SJSA1 (cell line): Measurements from ENCODE around the gene MST1R. TPM values are rescaled to one million over a fixed set of nuclear protein-coding genes. Genes with fewer than 3 reads are reported as not detected.

Experiments used
- DNase-seq, 2 experiments: peaks; one replicate each; pipeline ENCODE4 v3.0.0-alpha.2; 2015 to 2020; ENCODE audit warnings: low spot score in 2 of 2, low read depth in 1 of 2
- H3K27ac ChIP-seq: fragments of 250-450 bp; sonication (Bioruptor Pico); 2 replicates; pipeline ENCODE4 v1.5.1; 2020; ENCODE audit warnings: mild to moderate bottlenecking, moderate library complexity
- H3K27me3 ChIP-seq: fragments of 250-450 bp; sonication (Bioruptor Pico); replicated peaks from 2 replicates; pipeline ENCODE4 v1.5.1; 2020; ENCODE audit warnings: mild to moderate bottlenecking, moderate library complexity
- H3K36me3 ChIP-seq: fragments of 250-450 bp; sonication (Bioruptor Pico); 2 replicates; pipeline ENCODE4 v1.5.1; 2020; ENCODE audit warnings: mild to moderate bottlenecking
- H3K4me1 ChIP-seq: fragments of 250-450 bp; sonication (Bioruptor Pico); replicated peaks from 2 replicates; pipeline ENCODE4 v1.6.1; 2021; ENCODE audit warnings: mild to moderate bottlenecking
- H3K4me3 ChIP-seq: fragments of 250-450 bp; sonication (Bioruptor Pico); 2 replicates; pipeline ENCODE4 v1.5.1; 2020; ENCODE audit warnings: mild to moderate bottlenecking
- H3K9me3 ChIP-seq: fragments of 250-450 bp; sonication (Bioruptor Pico); replicated peaks from 2 replicates; pipeline ENCODE4 v1.5.1; 2020; ENCODE audit warnings: mild to moderate bottlenecking
- total RNA-seq: library from RNA; depleted of rRNA; stranded (reverse); fragments of >200 nt; shearing (Covaris generic); gene quantifications from 2 replicates; pipeline ENCODE4 v1.2.3, GENCODE V29; 2014

The MST1R gene
- total RNA-seq, 1 experiment from 2014 or later = not detected

GRCh38 chr3:49878686-49879085, 25.0 kb downstream of the MST1R start:
- no peak for DNase-seq
- no peaks in the 10 kb centered on the region for H3K27me3 ChIP-seq
- H3K4me3 ChIP-seq = no peak overlapping the region

GRCh38 chr3:49877716-49878115, 26.0 kb downstream of the MST1R start:
- Histone ChIP-seq H3K27me3 (no peaks in the 10 kb centered on the region), H3K4me3 (no peak overlapping the region), H3K4me1 (no peaks in the 10 kb centered on the region), H3K27ac (no peak overlapping the region), H3K36me3 (no peaks in the 10 kb centered on the region), H3K9me3 (no peaks in the 10 kb centered on the region)
- DNase-seq = no peak

More at GRCh38 chr3:49878686-49879085, 25.0 kb downstream of the MST1R start:
- H3K27ac ChIP-seq = no peak overlapping the region
- H3K4me1 ChIP-seq = no peaks in the 10 kb centered on the region
- no peaks in the 10 kb centered on the region for H3K36me3 ChIP-seq
- no peaks in the 10 kb centered on the region for H3K9me3 ChIP-seq

- no peak overlapping the region for H3K27ac ChIP-seq
- H3K9me3 ChIP-seq = no peaks in the 10 kb centered on the region
- no peak overlapping the region for H3K4me3 ChIP-seq
- no peaks in the 10 kb centered on the region for H3K4me1 ChIP-seq
- 0 out of 2 replicates have a peak, but pooled peaks cover 1% of the 10 kb centered on the region for H3K27me3 ChIP-seq
- no peaks in the 10 kb centered on the region for H3K36me3 ChIP-seq
- no peak for DNase-seq
Observed at GRCh38 chr3:49876567-49876966, 27.1 kb downstream of the MST1R start.

GRCh38 chr3:49873623-49874022, 30.1 kb downstream of the MST1R start:
- H3K27me3 ChIP-seq = peaks cover 27% of the 10 kb centered on the region
- no peak overlapping the region for H3K27ac ChIP-seq
- no peak overlapping the region for H3K4me3 ChIP-seq
- H3K9me3 ChIP-seq = no peaks in the 10 kb centered on the region
- DNase-seq = no peak
- H3K4me1 ChIP-seq = no peaks in the 10 kb centered on the region; the same call in 1 of the 2 replicates
- H3K36me3 ChIP-seq = no peaks in the 10 kb centered on the region

GRCh38 chr3:49872801-49873281, 30.8 kb downstream of the MST1R start:
- no peaks in the 10 kb centered on the region for H3K9me3 ChIP-seq
- H3K27me3 ChIP-seq = peaks cover 35% of the 10 kb centered on the region
- no peaks in the 10 kb centered on the region; the same call in 1 of the 2 replicates for H3K4me1 ChIP-seq
- no peak overlapping the region for H3K4me3 ChIP-seq
- no peaks in the 10 kb centered on the region for H3K36me3 ChIP-seq
- no peak for DNase-seq
- no peak overlapping the region for H3K27ac ChIP-seq

GRCh38 chr3:49871531-49872153, 32.0 kb downstream of the MST1R start:
- Histone ChIP-seq H3K4me3 (no peak overlapping the region), H3K36me3 (no peaks in the 10 kb centered on the region), H3K27ac (no peak overlapping the region), H3K4me1 (no peaks in the 10 kb centered on the region; the same call in 1 of the 2 replicates), H3K27me3 (peaks cover 35% of the 10 kb centered on the region), H3K9me3 (no peaks in the 10 kb centered on the region)
- no peak for DNase-seq

GRCh38 chr3:49869525-49870126, 34.0 kb downstream of the MST1R start, which contains the start of gene CAMKV:
Gene CAMKV (minus strand): TSS chr3:49869906. CDS start chr3:49862388, 7,518 bp downstream.
- Histone ChIP-seq H3K9me3 (no peaks in the 10 kb centered on the region), H3K4me1 (no peaks in the 10 kb centered on the region; the same call in 1 of the 2 replicates), H3K27me3 (peaks cover 41% of the 10 kb centered on the region), H3K27ac (no peak within 1 kb of the TSS), H3K36me3 (no peaks in the 10 kb centered on the region), H3K4me3 (no peak within 1 kb of the TSS)
- no peak for DNase-seq

- Histone ChIP-seq H3K27me3 (peaks cover 46% of the 10 kb centered on the region), H3K4me3 (no peak overlapping the region), H3K9me3 (no peaks in the 10 kb centered on the region), H3K4me1 (no peaks in the 10 kb centered on the region; the same call in 1 of the 2 replicates), H3K27ac (no peak overlapping the region), H3K36me3 (no peaks in the 10 kb centered on the region)
- DNase-seq = no peak
Observed at GRCh38 chr3:49868862-49869466, 34.7 kb downstream of the MST1R start.

- DNase-seq = no peak
Observed at GRCh38 chr3:49867871-49868321, 35.8 kb downstream of the MST1R start.

GRCh38 chr3:49867400-49867799, 36.3 kb downstream of the MST1R start:
- Histone ChIP-seq H3K4me1 (no peaks in the 10 kb centered on the region; the same call in 1 of the 2 replicates), H3K27me3 (peaks cover 59% of the 10 kb centered on the region), H3K4me3 (no peak overlapping the region), H3K27ac (no peak overlapping the region), H3K9me3 (no peaks in the 10 kb centered on the region), H3K36me3 (no peaks in the 10 kb centered on the region)
- DNase-seq = no peak

More at GRCh38 chr3:49867871-49868321, 35.8 kb downstream of the MST1R start:
- H3K27me3 ChIP-seq = peaks cover 55% of the 10 kb centered on the region
- H3K27ac ChIP-seq = no peak overlapping the region
- H3K36me3 ChIP-seq = no peaks in the 10 kb centered on the region
- H3K9me3 ChIP-seq = no peaks in the 10 kb centered on the region
- no peak overlapping the region for H3K4me3 ChIP-seq
- no peaks in the 10 kb centered on the region; the same call in 1 of the 2 replicates for H3K4me1 ChIP-seq

GRCh38 chr3:49865198-49865784, 38.4 kb downstream of the MST1R start:
- no peak for DNase-seq
- no peaks in the 10 kb centered on the region for H3K9me3 ChIP-seq
- H3K4me3 ChIP-seq = no peak overlapping the region

GRCh38 chr3:49864505-49864904, 39.2 kb downstream of the MST1R start:
- Histone ChIP-seq H3K4me1 (no peaks in the 10 kb centered on the region; the same call in 1 of the 2 replicates), H3K4me3 (no peak overlapping the region), H3K27me3 (peaks cover 41% of the 10 kb centered on the region), H3K36me3 (no peaks in the 10 kb centered on the region), H3K9me3 (no peaks in the 10 kb centered on the region), H3K27ac (no peak overlapping the region)
- DNase-seq = no peak

More at GRCh38 chr3:49865198-49865784, 38.4 kb downstream of the MST1R start:
- H3K4me1 ChIP-seq = no peaks in the 10 kb centered on the region; the same call in 1 of the 2 replicates
- H3K27ac ChIP-seq = no peak overlapping the region
- peaks cover 49% of the 10 kb centered on the region for H3K27me3 ChIP-seq
- no peaks in the 10 kb centered on the region for H3K36me3 ChIP-seq

GRCh38 chr3:49859576-49860305, 43.9 kb downstream of the MST1R start:
- DNase-seq = no peak
- Histone ChIP-seq H3K27ac (no peak overlapping the region), H3K36me3 (peaks cover 4% of the 10 kb centered on the region; the same call in 1 of the 2 replicates), H3K4me3 (no peak overlapping the region), H3K9me3 (no peaks in the 10 kb centered on the region), H3K27me3 (peaks cover 19% of the 10 kb centered on the region; the same call in 1 of the 2 replicates), H3K4me1 (peaks cover 9% of the 10 kb centered on the region)
